Measurements from ENCODE around the gene SARDH. TPM values are rescaled to one million over a fixed set of nuclear protein-coding genes. Genes with fewer than 3 reads are reported as not detected.
A peak's percentile ranks its signal among the peaks of the same experiment; 100 is the strongest.

SARDH gene
- total and polyA plus RNA-seq, 4 experiments from 2014 or later: 2.5 to 19.3 (median 11.4) TPM

GRCh38 chr9:133740911-133741310 is 2.8 kb upstream of the SARDH start:
- H3K9me3 Mint-ChIP-seq: no peaks in the 10 kb centered on the region
- H3K4me1 Mint-ChIP-seq: peaks cover 0 to 13% (median 4%) of the 10 kb centered on the region in 4 donors
- Histone ChIP-seq H3K4me3 (ENCODE audit: low read length in 2 of 2) (no peak overlapping the region), H3K27ac (ENCODE audit: low read depth, low read length) (no peak overlapping the region), H3K27me3 (ENCODE audit: insufficient read depth, low read length) (no peaks in the 10 kb centered on the region), H3K9me3 (ENCODE audit: control insufficient read depth in 1 of 2, low read length in 2 of 2) (no peaks in the 10 kb centered on the region), H3K36me3 (ENCODE audit: insufficient read depth, low read length) (no peaks in the 10 kb centered on the region), H3K4me1 (ENCODE audit: insufficient read depth, low read length) (peaks cover 15% of the 10 kb centered on the region)
- DNase-seq: no peak
- H3K27ac Mint-ChIP-seq: no peak overlapping the region
- intact Hi-C loops (cut with micrococcal nuclease): no loop called here
- H3K36me3 Mint-ChIP-seq: no peaks in the 10 kb centered on the region
- ChIA-PET CTCF (ENCODE audit: partially characterized antibody) (interaction anchor here (1.6 to 2.4 kb wide), 2 partner anchors 9 to 11 kb away, joined by 4 to 8 read pairs; no protein-coding TSS in a partner anchor), POLR2A (ENCODE audit: partially characterized antibody) (no interaction called here)
- peaks cover 3 to 8% of the 10 kb centered on the region in 2 donors for H3K27me3 Mint-ChIP-seq
- H3K4me3 Mint-ChIP-seq: no peak overlapping the region

DNA sequence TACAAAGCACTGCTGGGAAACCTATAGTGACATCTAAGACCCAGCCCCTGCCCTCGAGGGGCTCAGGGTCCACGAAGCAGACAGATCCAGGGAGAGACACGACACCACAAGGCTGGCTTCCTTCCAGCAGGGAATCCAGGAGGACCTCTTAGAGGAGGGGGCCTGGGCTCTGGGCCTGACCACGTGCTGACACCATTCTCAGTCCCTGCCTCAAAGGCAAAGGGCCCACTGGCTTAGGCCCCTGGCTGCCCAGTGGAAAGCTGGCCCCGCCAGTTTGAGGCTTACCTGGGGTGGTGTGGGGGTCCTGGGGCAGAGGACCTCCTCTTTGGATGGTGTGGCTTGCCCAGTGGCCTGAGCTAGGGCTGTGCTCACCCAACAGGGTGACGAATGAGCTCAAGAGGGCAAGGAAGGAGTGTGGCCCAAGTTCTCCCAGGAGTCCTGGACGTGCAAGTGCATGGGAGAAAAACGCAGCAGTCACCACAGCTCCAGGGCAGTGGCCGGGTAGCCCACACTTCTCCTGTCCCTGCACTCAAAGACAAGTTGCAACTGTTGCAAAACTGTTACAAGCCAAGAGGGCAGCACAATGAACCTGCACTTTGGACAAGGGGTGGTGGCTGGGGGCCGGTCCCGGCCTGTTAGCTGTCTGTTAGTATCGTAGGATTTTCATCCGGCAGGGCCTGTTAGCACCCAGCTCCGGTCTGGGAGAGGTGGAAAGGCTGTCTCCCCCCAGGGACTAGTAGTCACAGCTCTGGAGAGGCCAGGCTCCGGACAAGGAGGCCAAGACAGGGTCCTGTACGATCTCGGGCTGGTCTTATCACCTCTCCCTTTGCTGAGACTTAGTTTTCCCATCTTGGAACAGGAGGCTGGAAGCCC is 1.5 kb upstream of the SARDH start:
- no peak overlapping the region for H3K27ac ChIP-seq (ENCODE audit: low read depth, low read length)
- Mint-ChIP-seq H3K4me1 (peaks cover 0 to 13% (median 4%) of the 10 kb centered on the region in 4 donors), H3K36me3 (no peaks in the 10 kb centered on the region), H3K9me3 (no peaks in the 10 kb centered on the region), H3K4me3 (no peak overlapping the region), H3K27ac (no peak overlapping the region), H3K27me3 (peaks cover 1 to 5% of the 10 kb centered on the region in 2 donors)
- ChIA-PET POLR2A (ENCODE audit: partially characterized antibody) (interaction anchor here (0.9 kb wide), 1 partner anchor 8 kb away, joined by 3 read pairs; no protein-coding TSS in a partner anchor), CTCF (ENCODE audit: partially characterized antibody) (interaction anchor here (1.2 to 2.4 kb wide), 3 partner anchors 11 to 150 kb away, joined by 3 to 10 read pairs (median 4); no protein-coding TSS in a partner anchor)
- H3K4me1 ChIP-seq (ENCODE audit: insufficient read depth, low read length): peaks cover 15% of the 10 kb centered on the region
- intact Hi-C loops (cut with micrococcal nuclease): no loop called here
- no peaks in the 10 kb centered on the region for H3K9me3 ChIP-seq (ENCODE audit: control insufficient read depth in 1 of 2, low read length in 2 of 2)
- H3K36me3 ChIP-seq (ENCODE audit: insufficient read depth, low read length): no peaks in the 10 kb centered on the region
- no peak overlapping the region for H3K4me3 ChIP-seq (ENCODE audit: low read length in 2 of 2)
- H3K27me3 ChIP-seq (ENCODE audit: insufficient read depth, low read length): no peaks in the 10 kb centered on the region
- no peak for DNase-seq

- peaks cover 15% of the 10 kb centered on the region for H3K4me1 ChIP-seq (ENCODE audit: insufficient read depth, low read length)
- H3K4me1 Mint-ChIP-seq: peaks cover 0 to 13% (median 4%) of the 10 kb centered on the region in 4 donors
- H3K36me3 ChIP-seq (ENCODE audit: insufficient read depth, low read length): no peaks in the 10 kb centered on the region
- peaks cover 0 to 3% of the 10 kb centered on the region in 2 donors for H3K27me3 Mint-ChIP-seq
- peak overlapping the region in 1 of 2 donors; percentile 27 for H3K4me3 ChIP-seq (ENCODE audit: low read length in 2 of 2)
- H3K36me3 Mint-ChIP-seq: no peaks in the 10 kb centered on the region
- peak overlapping the region in 6 of 8 donors; percentile 31 to 57 (median 44) for H3K4me3 Mint-ChIP-seq
- H3K27me3 ChIP-seq (ENCODE audit: insufficient read depth, low read length): no peaks in the 10 kb centered on the region
- DNase-seq: no peak
- H3K27ac Mint-ChIP-seq: peak overlapping the region in 1 of 7 donors; percentile 53
- intact Hi-C loops (cut with micrococcal nuclease): no loop called here
- no peak overlapping the region for H3K27ac ChIP-seq (ENCODE audit: low read depth, low read length)
- H3K9me3 Mint-ChIP-seq: no peaks in the 10 kb centered on the region
- ChIA-PET CTCF (ENCODE audit: partially characterized antibody) (interaction anchor here (0.9 to 2.4 kb wide), 4 partner anchors 11 to 149 kb away, joined by 3 to 10 read pairs (median 4); no protein-coding TSS in a partner anchor), POLR2A (ENCODE audit: partially characterized antibody) (interaction anchor here (1.5 kb wide), 1 partner anchor 11 kb away, joined by 3 read pairs; no protein-coding TSS in a partner anchor)
- no peaks in the 10 kb centered on the region for H3K9me3 ChIP-seq (ENCODE audit: control insufficient read depth in 1 of 2, low read length in 2 of 2)
Observed at GRCh38 chr9:133738640-133739225, 581 bp upstream of the SARDH start.

DNA sequence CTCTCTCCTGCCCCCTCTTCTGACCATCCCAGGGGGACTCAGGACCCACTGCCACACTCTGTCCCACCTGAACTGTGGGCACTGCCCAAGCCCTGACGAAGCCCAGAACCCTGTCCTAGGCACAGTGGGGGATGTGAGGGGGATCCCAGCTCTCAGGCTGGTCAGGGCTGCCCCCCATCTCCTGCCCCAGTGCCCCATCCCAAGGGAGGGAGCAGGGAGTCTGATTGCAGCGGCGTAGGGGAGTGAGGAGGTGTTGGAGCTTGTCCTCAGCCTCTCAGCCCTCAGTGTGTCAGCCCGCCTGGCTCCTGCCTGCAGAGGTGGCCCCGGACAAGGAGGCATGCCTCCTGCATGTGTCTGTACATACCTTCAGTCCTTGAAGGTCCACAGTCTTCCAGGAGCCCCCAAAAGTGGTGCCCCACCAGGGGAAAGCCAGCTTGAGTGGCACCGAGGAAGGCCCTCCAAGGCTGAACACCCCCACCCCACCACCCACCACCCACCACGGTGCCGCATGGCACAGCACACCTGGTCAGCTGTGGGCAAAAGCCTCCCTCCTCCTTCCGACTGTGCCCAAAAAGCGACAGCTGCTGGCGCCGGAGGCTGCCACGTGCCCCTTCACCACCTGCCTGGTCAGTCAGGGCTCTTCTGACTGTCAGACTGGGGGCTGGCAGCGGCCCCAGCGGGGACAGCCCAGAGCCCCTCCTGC is 930 bp downstream of the SARDH start:
- POLR2A ChIA-PET (ENCODE audit: partially characterized antibody): interaction anchor here (0.6 to 1.1 kb wide), 2 partner anchors 10 to 34 kb away, joined by 3 read pairs; no protein-coding TSS in a partner anchor
- H3K4me3 Mint-ChIP-seq: peak overlapping the region in 2 of 8 donors; percentile 20 to 31
- H3K4me1 Mint-ChIP-seq: peaks cover 0 to 13% (median 4%) of the 10 kb centered on the region in 4 donors
- H3K36me3 Mint-ChIP-seq: no peaks in the 10 kb centered on the region
- H3K9me3 Mint-ChIP-seq: no peaks in the 10 kb centered on the region
- Histone ChIP-seq H3K4me3 (ENCODE audit: low read length in 2 of 2) (no peak overlapping the region), H3K27ac (ENCODE audit: low read depth, low read length) (no peak overlapping the region), H3K4me1 (ENCODE audit: insufficient read depth, low read length) (peaks cover 15% of the 10 kb centered on the region), H3K27me3 (ENCODE audit: insufficient read depth, low read length) (no peaks in the 10 kb centered on the region), H3K9me3 (ENCODE audit: control insufficient read depth in 1 of 2, low read length in 2 of 2) (no peaks in the 10 kb centered on the region), H3K36me3 (ENCODE audit: insufficient read depth, low read length) (no peaks in the 10 kb centered on the region)
- CTCF ChIA-PET (ENCODE audit: partially characterized antibody): interaction anchor here (1.1 to 2.4 kb wide), 3 partner anchors 9 to 45 kb away, joined by 3 to 10 read pairs (median 5); no protein-coding TSS in a partner anchor
- intact Hi-C loops (cut with micrococcal nuclease): no loop called here
- no peak overlapping the region for H3K27ac Mint-ChIP-seq
- DNase-seq: no peak
- no peaks in the 10 kb centered on the region for H3K27me3 Mint-ChIP-seq

- H3K36me3 Mint-ChIP-seq: no peaks in the 10 kb centered on the region
Observed at GRCh38 chr9:133735931-133736330, 2.2 kb downstream of the SARDH start.

GRCh38 chr9:133735415-133735775 is 2.8 kb downstream of the SARDH start:
- Mint-ChIP-seq H3K9me3 (no peaks in the 10 kb centered on the region), H3K27me3 (no peaks in the 10 kb centered on the region), H3K4me1 (peaks cover 0 to 13% (median 4%) of the 10 kb centered on the region in 4 donors), H3K36me3 (no peaks in the 10 kb centered on the region), H3K4me3 (no peak overlapping the region), H3K27ac (no peak overlapping the region)
- no peaks in the 10 kb centered on the region for H3K27me3 ChIP-seq (ENCODE audit: insufficient read depth, low read length)
- DNase-seq: no peak
- ChIA-PET CTCF (ENCODE audit: partially characterized antibody) (no interaction called here), POLR2A (ENCODE audit: partially characterized antibody) (no interaction called here)
- H3K4me3 ChIP-seq (ENCODE audit: low read length in 2 of 2): no peak overlapping the region
- H3K36me3 ChIP-seq (ENCODE audit: insufficient read depth, low read length): no peaks in the 10 kb centered on the region
- peaks cover 15% of the 10 kb centered on the region for H3K4me1 ChIP-seq (ENCODE audit: insufficient read depth, low read length)
- H3K27ac ChIP-seq (ENCODE audit: low read depth, low read length): no peak overlapping the region
- no peaks in the 10 kb centered on the region for H3K9me3 ChIP-seq (ENCODE audit: control insufficient read depth in 1 of 2, low read length in 2 of 2)
- intact Hi-C loops (cut with micrococcal nuclease): no loop called here

More at GRCh38 chr9:133735931-133736330, 2.2 kb downstream of the SARDH start:
- no peak overlapping the region for H3K4me3 Mint-ChIP-seq
- H3K27ac ChIP-seq (ENCODE audit: low read depth, low read length): no peak overlapping the region
- H3K4me1 Mint-ChIP-seq: peaks cover 0 to 13% (median 4%) of the 10 kb centered on the region in 4 donors
- no peaks in the 10 kb centered on the region for H3K9me3 ChIP-seq (ENCODE audit: control insufficient read depth in 1 of 2, low read length in 2 of 2)
- no peak overlapping the region for H3K4me3 ChIP-seq (ENCODE audit: low read length in 2 of 2)
- no peaks in the 10 kb centered on the region for H3K27me3 Mint-ChIP-seq
- ChIA-PET CTCF (ENCODE audit: partially characterized antibody) (interaction anchor here (1.0 kb wide), 1 partner anchor 9 kb away, joined by 3 read pairs; no protein-coding TSS in a partner anchor), POLR2A (ENCODE audit: partially characterized antibody) (no interaction called here)
- peaks cover 15% of the 10 kb centered on the region for H3K4me1 ChIP-seq (ENCODE audit: insufficient read depth, low read length)
- no peaks in the 10 kb centered on the region for H3K36me3 ChIP-seq (ENCODE audit: insufficient read depth, low read length)
- H3K27ac Mint-ChIP-seq: peak overlapping the region in 2 of 7 donors; percentile 5 to 19
- intact Hi-C loops (cut with micrococcal nuclease): no loop called here
- H3K9me3 Mint-ChIP-seq: no peaks in the 10 kb centered on the region
- H3K27me3 ChIP-seq (ENCODE audit: insufficient read depth, low read length): no peaks in the 10 kb centered on the region
- DNase-seq: no peak
